Measurements from ENCODE around the gene NOL3. TPM values are rescaled to one million over a fixed set of nuclear protein-coding genes. Genes with fewer than 3 reads are reported as not detected.

NOL3 gene
- polyA plus RNA-seq, 1 of the 3 experiments (the other 2 are of a cell fraction): 34.1 TPM

DNA sequence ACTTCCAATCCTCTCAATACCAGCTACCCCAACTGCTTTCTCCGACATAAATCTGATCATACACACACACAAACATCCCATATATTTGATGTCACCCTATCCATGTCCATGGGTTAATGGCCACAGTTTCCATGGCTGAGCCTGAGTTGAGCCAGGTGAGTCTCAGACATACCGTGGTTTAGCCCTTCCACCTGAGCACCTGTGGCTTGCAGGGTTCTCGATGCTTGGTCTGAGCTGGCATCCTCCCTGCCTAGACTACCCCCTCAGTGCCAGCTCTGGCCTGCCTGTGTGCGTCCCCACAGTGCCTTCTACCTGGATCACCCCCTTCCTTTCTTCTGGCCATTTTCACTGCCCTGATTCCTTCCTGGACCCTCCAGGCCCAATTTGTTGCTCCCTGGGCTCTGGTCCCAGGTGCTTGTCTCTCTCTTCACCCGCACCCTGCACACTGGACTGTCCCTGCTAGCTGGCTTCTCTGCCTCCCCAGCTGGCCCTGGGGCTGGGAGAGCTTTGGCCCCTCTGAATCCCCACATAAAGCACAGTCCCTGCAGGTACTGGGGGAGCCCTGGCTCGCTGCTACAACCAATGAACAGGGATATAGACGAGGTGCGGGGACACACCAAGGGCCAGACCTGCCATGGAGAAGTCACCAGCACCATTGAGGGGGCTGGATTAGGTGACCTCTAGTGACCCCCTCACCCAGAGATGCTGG lies 35.9 kb downstream of the NOL3 start:
- H3K9ac ChIP-seq: no peak overlapping the region
- ChIA-PET POLR2A (interaction anchor here (1.8 to 4.0 kb wide), 4 partner anchors 8 to 21 kb away, joined by 7 to 21 read pairs (median 8); partner anchors contain the start of gene TMEM208), CTCF (interaction anchor here (1.5 kb wide), 1 partner anchor 21 kb away, joined by 3 read pairs; no protein-coding TSS in a partner anchor)
- no peak overlapping the region for H3K4me2 ChIP-seq
- peaks cover 8 to 11% of the 10 kb centered on the region in 2 experiments; a peak in 2 of 4 replicates for H3K4me1 ChIP-seq (ENCODE audit: control insufficient read depth in 1 of 2, insufficient read depth in 2 of 2, low read depth in 1 of 2, low read length in 1 of 2)
- H3F3A ChIP-seq (replicated peaks; ENCODE audit: insufficient read depth): peaks cover 4% of the 10 kb centered on the region
- H3K9me3 ChIP-seq: no peaks in the 10 kb centered on the region
- H3K4me3 ChIP-seq (ENCODE audit: low read depth in 2 of 2, low read length in 1 of 2): no peak overlapping the region
- no peak for TF ChIP-seq MEF2A (IDR thresholded peaks at IDR 0.05; ENCODE audit: borderline replicate concordance, low read depth)
- TF ChIP-seq USF2 (IDR thresholded peaks at IDR 0.05; ENCODE audit: borderline replicate concordance, low read depth, low read length): no peak
- TF ChIP-seq FOSL2 (IDR thresholded peaks at IDR 0.05; ENCODE audit: borderline replicate concordance, low read depth): no peak
- TF ChIP-seq, protein P1, sequence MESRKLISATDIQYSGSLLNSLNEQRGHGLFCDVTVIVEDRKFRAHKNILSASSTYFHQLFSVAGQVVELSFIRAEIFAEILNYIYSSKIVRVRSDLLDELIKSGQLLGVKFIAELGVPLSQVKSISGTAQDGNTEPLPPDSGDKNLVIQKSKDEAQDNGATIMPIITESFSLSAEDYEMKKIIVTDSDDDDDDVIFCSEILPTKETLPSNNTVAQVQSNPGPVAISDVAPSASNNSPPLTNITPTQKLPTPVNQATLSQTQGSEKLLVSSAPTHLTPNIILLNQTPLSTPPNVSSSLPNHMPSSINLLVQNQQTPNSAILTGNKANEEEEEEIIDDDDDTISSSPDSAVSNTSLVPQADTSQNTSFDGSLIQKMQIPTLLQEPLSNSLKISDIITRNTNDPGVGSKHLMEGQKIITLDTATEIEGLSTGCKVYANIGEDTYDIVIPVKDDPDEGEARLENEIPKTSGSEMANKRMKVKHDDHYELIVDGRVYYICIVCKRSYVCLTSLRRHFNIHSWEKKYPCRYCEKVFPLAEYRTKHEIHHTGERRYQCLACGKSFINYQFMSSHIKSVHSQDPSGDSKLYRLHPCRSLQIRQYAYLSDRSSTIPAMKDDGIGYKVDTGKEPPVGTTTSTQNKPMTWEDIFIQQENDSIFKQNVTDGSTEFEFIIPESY (IDR thresholded peaks at IDR 0.05; ENCODE audit: borderline replicate concordance, low read depth): no peak
- no peak for TF ChIP-seq RAD21 (IDR thresholded peaks at IDR 0.05; ENCODE audit: low read length)
- TF ChIP-seq MXI1 (IDR thresholded peaks at IDR 0.05; ENCODE audit: low read depth, low read length): no peak
- TF ChIP-seq FOXM1 (IDR thresholded peaks at IDR 0.05; ENCODE audit: low read depth): no peak
- TF ChIP-seq REST (IDR thresholded peaks at IDR 0.05; ENCODE audit: low read depth, low read length): no peak
- no peak for TF ChIP-seq SMC3 (IDR thresholded peaks at IDR 0.05; ENCODE audit: low read depth, low read length)
- H3K79me2 ChIP-seq (ENCODE audit: insufficient read depth): no peaks in the 10 kb centered on the region
- H3K36me3 ChIP-seq (replicated peaks in 1 of 2; ENCODE audit: control insufficient read depth in 1 of 2, insufficient read depth in 2 of 2, low read length in 1 of 2): peaks cover 0 to 29% of the 10 kb centered on the region in 2 experiments
- H3K27ac ChIP-seq (ENCODE audit: low read depth in 2 of 2, low read length in 1 of 2): no peak overlapping the region; a peak in 1 of 4 replicates
- no peak overlapping the region for H2AFZ ChIP-seq (ENCODE audit: low read depth)
- no peaks in the 10 kb centered on the region for H3K9me2 ChIP-seq
- no peaks in the 10 kb centered on the region for H3K27me3 ChIP-seq (ENCODE audit: insufficient read depth)
- DNase-seq: no peak
- no peaks in the 10 kb centered on the region for H4K20me1 ChIP-seq (ENCODE audit: insufficient read depth)
- 92% methylated on average over 8 of the region's 8 CpGs for WGBS (ENCODE audit: low lambda C conversion rate)
